IPS DF 6.9 (cell line): ENCODE results near the gene TREML4.

Experiments used
- DNase-seq: peaks from one replicate; pipeline ENCODE4 v3.0.0-alpha.2; 2013; ENCODE audit warnings: low read depth, low spot score
- H3K27ac ChIP-seq: one replicate; pipeline ENCODE4 v1.5.1; 2013; ENCODE audit warnings: low read length, control low read depth
- H3K27me3 ChIP-seq: 2 replicates; pipeline ENCODE4 v1.6.1; 2013; ENCODE audit warnings: mild to moderate bottlenecking, low read length; ENCODE audit not compliant: control insufficient read depth, insufficient read depth
- H3K36me3 ChIP-seq: 2 replicates; pipeline ENCODE4 v1.6.1; 2013; ENCODE audit warnings: low read length; ENCODE audit not compliant: control insufficient read depth, insufficient read depth
- H3K4me1 ChIP-seq: 2 replicates; pipeline ENCODE4 v1.6.1; 2013; ENCODE audit warnings: low read length; ENCODE audit not compliant: control insufficient read depth, insufficient read depth
- H3K4me3 ChIP-seq: 2 replicates; pipeline ENCODE4 v1.5.1; 2013; ENCODE audit warnings: mild to moderate bottlenecking, low read length
- H3K9me3 ChIP-seq: 2 replicates; pipeline ENCODE4 v1.6.1; 2013; ENCODE audit warnings: low read length, inconsistent platforms; ENCODE audit not compliant: control insufficient read depth, insufficient read depth
- WGBS: extraction: QIAGEN DNeasy Blood & Tissue Kit; methylation state at CpG from one replicate; pipeline ENCODE4 v1.1.7; 2013; ENCODE audit warnings: mixed read lengths, missing lambda C conversion rate; ENCODE audit not compliant: insufficient read length, insufficient coverage; 5-methylcytosine and 5-hydroxymethylcytosine counted together

TREML4 gene

DNA sequence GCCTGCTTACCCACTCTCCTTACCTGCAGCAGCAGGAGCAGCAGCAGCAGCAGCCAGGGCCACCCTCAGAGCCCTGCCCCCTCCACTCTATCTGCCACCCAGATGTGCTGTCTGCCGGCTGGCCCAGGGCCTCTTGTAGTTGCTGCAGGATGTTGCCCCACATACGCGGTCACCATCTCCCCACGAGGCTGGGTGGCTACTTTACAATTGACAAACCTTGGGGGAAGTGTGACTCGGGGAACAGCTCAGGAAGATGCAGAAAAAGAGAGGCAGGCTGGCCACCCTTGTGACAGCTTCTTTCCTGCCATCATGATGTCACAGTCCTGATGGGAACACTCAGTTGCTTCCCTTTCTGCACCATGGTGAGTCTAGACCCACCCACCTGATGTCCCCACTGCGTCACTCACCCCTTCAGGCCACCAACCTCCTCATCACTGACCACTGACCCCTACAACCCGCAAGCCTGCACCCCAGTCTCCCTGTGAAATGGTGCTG, 43.8 kb downstream of the TREML4 start:
- Histone ChIP-seq H3K4me3 (no peak overlapping the region), H3K27ac (no peak overlapping the region), H3K9me3 (no peaks in the 10 kb centered on the region), H3K27me3 (no peaks in the 10 kb centered on the region), H3K36me3 (no peaks in the 10 kb centered on the region), H3K4me1 (no peaks in the 10 kb centered on the region)
- WGBS, result no CpG with 5 or more reads among the region's 7 CpGs
- DNase-seq, result no peak

DNA sequence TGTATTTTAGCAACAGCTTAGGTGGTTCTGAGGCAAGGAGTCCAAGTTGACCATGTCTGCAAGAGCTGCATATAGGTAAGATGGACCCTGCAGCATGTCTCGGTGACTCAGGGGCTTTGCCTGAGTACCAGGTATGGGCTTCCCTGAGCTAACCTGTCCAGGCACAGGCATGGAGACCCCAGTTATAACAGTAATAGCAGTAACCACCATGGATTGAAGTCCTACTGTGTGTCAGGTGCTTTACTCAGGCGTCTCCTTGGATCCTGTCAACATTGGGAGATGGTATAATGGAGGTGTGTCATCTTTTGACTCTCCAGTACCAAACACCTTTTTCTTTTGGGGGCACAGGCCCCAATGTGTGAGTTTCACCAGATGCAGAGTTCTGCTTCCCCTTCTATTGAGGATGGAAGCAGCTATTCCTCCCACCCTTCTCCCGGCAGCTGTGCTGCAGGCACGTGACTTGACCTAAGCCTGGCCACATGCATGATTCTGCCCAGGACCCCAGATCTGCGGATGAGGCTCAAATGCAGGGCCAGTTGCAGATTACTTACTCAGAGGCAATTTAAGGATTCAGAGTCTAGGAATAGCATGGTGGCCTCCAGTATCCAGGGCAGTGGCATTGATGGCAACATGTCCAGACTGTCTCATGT, 44.6 kb downstream of the TREML4 start:
- Histone ChIP-seq H3K36me3 (no peaks in the 10 kb centered on the region), H3K9me3 (no peaks in the 10 kb centered on the region), H3K4me3 (no peak overlapping the region), H3K27me3 (no peaks in the 10 kb centered on the region), H3K27ac (no peak overlapping the region), H3K4me1 (no peaks in the 10 kb centered on the region)
- WGBS, result no CpG with 5 or more reads among the region's 5 CpGs
- no peak for DNase-seq

DNA sequence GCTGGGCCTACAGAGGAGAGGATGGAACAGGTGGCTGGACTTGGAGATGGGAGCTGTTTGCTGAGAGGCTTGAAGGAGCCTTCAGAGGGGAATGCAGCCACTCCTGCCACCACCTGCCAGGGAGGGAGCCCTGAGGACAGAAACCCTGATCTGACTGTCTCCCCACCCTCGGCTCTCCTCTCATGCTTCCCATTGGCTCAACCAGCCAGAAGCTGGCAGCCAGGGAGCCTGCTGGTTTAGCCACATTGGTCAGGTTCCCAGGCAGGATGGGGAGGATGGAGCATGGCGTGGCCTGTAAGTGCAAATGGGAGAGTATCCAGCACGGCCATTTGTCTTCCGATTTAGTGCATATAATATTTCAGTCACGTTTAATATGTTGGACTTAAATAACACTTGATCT, 45.6 kb downstream of the TREML4 start:
- Histone ChIP-seq H3K27ac (no peak overlapping the region), H3K36me3 (no peaks in the 10 kb centered on the region), H3K4me3 (no peak overlapping the region), H3K4me1 (no peaks in the 10 kb centered on the region), H3K27me3 (no peaks in the 10 kb centered on the region), H3K9me3 (no peaks in the 10 kb centered on the region)
- no CpG with 5 or more reads among the region's 5 CpGs for WGBS
- DNase-seq, result no peak

DNA sequence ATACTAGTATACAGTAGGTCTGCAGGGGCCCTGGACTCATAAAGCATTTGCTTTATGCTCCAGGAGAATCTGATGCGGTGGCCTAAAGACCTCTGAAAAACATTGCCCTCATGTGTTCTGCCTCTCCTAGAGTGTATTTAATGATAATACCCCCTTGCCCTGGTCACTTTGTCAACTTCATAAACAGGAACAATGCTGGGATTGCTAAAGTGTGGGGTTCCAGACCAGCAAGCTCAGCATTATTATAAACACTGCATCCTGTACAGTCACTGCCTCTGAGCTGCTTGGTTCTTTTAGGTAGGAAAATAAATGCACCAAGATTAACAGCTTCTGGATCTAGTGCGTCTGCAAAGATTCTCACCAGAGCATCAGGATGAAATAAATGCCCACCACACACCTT, 46.1 kb downstream of the TREML4 start:
- no peak for DNase-seq
- Histone ChIP-seq H3K4me3 (no peak overlapping the region), H3K36me3 (no peaks in the 10 kb centered on the region), H3K27ac (no peak overlapping the region), H3K9me3 (no peaks in the 10 kb centered on the region), H3K4me1 (no peaks in the 10 kb centered on the region), H3K27me3 (no peaks in the 10 kb centered on the region)
- no CpG with 5 or more reads among the region's 2 CpGs for WGBS

DNA sequence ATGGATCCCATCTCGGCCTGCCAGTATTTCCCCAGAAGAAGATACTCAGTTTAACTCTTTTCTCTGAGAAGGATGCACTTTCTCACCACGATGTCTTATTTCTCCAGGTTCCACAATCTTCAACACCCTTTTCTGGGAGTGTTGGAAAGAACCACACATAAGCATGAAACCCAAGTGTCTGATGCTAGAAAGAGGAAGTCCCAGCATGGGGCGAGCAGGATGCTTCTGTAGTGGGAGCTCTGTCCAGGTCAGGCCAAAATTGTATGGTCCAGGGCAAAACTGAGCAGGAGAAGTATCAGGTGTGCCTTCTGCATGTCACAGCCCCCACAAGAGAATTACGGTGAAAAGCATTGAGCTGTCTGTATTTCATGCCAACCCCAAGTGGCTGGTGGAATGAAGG, 47.3 kb downstream of the TREML4 start:
- no peaks in the 10 kb centered on the region for H3K36me3 ChIP-seq
- no CpG with 5 or more reads among the region's 4 CpGs for WGBS
- H3K27me3 ChIP-seq, result no peaks in the 10 kb centered on the region
- no peak for DNase-seq
- no peak overlapping the region for H3K4me3 ChIP-seq
- no peaks in the 10 kb centered on the region for H3K4me1 ChIP-seq
- H3K9me3 ChIP-seq, result no peaks in the 10 kb centered on the region
- no peak overlapping the region for H3K27ac ChIP-seq

DNA sequence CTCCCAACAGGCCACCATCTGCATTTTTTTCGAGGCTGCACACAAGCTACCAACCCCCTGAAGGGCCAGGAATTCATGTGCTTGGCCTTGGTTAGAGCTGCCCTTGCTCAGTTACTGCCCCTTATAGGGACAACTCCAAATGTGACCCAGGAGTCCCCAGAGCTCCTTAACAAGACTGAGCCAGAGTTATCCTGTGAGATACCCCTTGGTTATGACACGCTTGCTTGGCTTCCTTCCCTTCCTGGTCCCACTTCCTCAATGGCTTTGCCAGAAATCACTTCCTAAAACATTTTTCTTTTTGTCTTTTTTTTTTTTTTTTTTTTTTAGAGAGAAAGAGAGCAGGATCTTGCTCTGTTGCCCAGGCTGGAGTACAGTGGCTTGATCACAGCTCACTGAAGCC, 49.5 kb downstream of the TREML4 start:
- no peak for DNase-seq
- Histone ChIP-seq H3K9me3 (no peaks in the 10 kb centered on the region), H3K36me3 (no peaks in the 10 kb centered on the region), H3K27ac (no peak overlapping the region), H3K27me3 (no peaks in the 10 kb centered on the region), H3K4me1 (no peaks in the 10 kb centered on the region), H3K4me3 (no peak overlapping the region)
- no CpG with 5 or more reads among the region's 2 CpGs for WGBS

DNA sequence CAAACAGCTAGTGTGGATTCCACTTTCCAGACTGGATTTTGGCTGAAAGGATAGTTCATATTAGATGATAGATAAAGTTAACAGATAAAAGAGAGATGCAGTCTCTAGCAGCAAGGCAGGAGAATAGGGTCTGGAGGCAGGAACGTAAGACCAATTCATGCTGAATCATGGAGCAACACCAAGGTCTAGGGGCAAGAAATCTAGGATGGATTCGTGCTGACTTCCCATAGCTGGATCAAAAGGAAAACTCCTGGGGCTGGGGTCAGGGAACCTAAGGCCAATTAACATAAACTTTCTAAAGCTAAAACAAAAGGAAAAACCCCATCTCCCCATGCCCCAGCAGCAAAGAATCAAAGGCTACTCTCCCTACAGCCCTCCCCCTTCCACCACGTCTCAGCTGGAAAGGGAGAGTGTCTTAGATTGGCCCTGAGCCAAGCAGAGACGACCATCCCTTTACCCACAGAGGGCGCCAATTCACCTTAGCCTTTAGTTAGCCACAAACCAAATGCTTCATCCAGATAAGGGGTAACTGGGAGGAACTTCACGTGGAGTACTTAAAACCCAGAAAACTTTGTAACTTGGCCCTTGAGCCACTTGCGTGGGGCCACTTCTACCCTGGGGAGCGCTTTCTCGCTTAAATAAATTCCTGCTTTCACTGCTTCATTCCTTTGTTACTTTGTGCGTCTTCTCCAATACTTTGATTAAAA, 50.7 kb downstream of the TREML4 start:
- H3K4me1 ChIP-seq, result no peaks in the 10 kb centered on the region
- no peak overlapping the region for H3K27ac ChIP-seq
- H3K27me3 ChIP-seq, result no peaks in the 10 kb centered on the region
- H3K9me3 ChIP-seq, result no peaks in the 10 kb centered on the region
- H3K4me3 ChIP-seq, result no peak overlapping the region
- peak; percentile 78 for DNase-seq
- WGBS, result no CpG with 5 or more reads among the region's 10 CpGs
- H3K36me3 ChIP-seq, result no peaks in the 10 kb centered on the region

DNA sequence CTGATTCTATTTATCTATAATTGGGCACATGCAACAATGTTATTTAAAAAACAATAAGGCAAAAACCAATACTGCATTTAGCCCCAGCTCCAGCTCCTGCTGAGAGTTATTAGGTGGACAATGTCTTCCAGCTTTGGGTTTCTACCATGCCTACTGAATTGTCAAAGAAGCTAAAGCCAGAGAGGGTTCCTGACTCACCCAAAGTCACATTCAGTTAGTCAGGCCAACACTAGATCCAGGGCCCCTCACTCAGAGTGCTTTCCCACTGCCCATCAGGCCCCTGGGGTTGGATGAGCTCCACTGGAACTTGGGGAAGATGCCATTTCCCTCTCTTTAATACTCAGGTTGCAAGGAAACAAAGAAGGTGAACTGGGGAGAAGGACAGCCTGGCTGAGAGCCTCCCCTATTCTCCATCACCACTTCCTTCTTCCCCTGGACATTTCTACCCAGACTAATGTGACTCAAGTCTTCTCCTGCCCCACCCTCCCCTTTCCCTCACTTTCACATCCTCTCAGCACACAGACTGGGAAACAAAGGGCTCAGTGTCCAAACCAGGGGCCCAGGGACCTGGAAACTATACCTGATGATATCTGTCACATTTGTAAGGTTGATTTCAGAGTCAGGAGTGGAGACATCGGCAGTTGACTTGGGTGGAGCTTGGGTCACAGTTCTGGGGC, 52.4 kb downstream of the TREML4 start:
- H3K36me3 ChIP-seq, result no peaks in the 10 kb centered on the region
- H3K9me3 ChIP-seq, result no peaks in the 10 kb centered on the region
- no peaks in the 10 kb centered on the region; the same call in 1 of the 2 replicates for H3K27me3 ChIP-seq
- no peak overlapping the region for H3K27ac ChIP-seq
- DNase-seq, result no peak
- no peaks in the 10 kb centered on the region for H3K4me1 ChIP-seq
- no peak overlapping the region for H3K4me3 ChIP-seq
- WGBS, result no CpG with 5 or more reads among the region's 1 CpG

DNA sequence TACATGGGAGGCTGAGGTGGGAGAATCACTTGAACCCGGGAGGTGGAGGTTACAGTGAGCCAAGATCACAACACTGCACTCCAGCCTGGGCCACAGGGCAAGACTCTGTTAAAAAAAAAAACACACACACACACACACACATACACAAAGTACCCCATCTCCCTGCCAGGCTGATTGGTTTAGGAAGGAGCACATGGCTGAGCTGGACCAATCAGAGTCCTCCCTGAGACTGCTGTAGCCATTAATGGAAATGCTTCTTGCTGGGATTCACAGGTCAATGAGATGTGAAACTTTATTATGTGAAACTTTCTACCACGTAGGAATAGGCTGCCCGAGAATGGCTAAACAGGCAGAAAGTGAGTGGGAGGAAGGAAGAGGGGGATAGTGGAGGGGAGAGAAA, 55.5 kb downstream of the TREML4 start:
- H3K27me3 ChIP-seq, result peaks cover 2% of the 10 kb centered on the region; the same call in 1 of the 2 replicates
- no peak overlapping the region for H3K4me3 ChIP-seq
- H3K27ac ChIP-seq, result no peak overlapping the region
- H3K4me1 ChIP-seq, result no peaks in the 10 kb centered on the region
- DNase-seq, result no peak
- H3K36me3 ChIP-seq, result no peaks in the 10 kb centered on the region
- no CpG with 5 or more reads among the region's 3 CpGs for WGBS
- H3K9me3 ChIP-seq, result no peaks in the 10 kb centered on the region

DNA sequence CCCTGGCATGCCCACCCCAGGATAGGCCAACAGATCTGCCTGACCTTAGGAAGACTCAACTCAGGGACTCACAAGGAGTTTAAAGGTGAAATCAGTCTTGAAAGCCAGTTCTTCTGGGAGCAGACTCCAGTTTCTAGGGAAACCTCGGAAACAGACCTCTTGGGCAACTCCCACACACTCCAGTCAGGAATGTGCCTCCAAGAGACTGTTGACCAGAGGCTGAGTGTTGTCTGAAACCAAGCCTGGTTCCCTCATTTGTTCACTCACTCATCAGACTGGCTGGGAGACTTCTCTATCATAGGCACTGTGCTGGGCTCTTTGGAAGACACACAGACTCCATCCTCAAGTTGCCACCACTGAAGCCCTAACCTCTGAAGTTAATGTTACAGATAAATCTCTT, 56.6 kb downstream of the TREML4 start:
- no peaks in the 10 kb centered on the region for H3K4me1 ChIP-seq
- H3K36me3 ChIP-seq, result no peaks in the 10 kb centered on the region
- no CpG with 5 or more reads among the region's 1 CpG for WGBS
- peaks cover 2% of the 10 kb centered on the region; the same call in 1 of the 2 replicates for H3K27me3 ChIP-seq
- no peaks in the 10 kb centered on the region for H3K9me3 ChIP-seq
- no peak overlapping the region for H3K27ac ChIP-seq
- H3K4me3 ChIP-seq, result no peak overlapping the region
- no peak for DNase-seq
